OCI-LY7 (cell line): Measurements from ENCODE around the gene LDLRAD4. TPM values are rescaled to one million over a fixed set of nuclear protein-coding genes. Genes with fewer than 3 reads are reported as not detected.

ENCODE experiments used
- BruUV-seq: library from RNA; stranded (reverse); fragments of 400-500 nt; replicated peaks from 2 replicates; lab custom pipeline; 2021; lab: Mats Ljungman, UMichigan
- CTCF ChIA-PET: fragments of 300-600 bp; sonication (Branson Sonifier 250); formaldehyde crosslinking; loops from one replicate; lab custom pipeline; 2022; ENCODE audit warnings: antibody characterized with exemption; ENCODE audit not compliant: unreplicated experiment; lab: Charles Lee
- POLR2A ChIA-PET: fragments of 300-600 bp; sonication (Branson Sonifier 250); formaldehyde crosslinking; loops from one replicate; lab custom pipeline; 2022; ENCODE audit warnings: antibody characterized with exemption; lab: Charles Lee
- DNase-seq: peaks from one replicate; pipeline ENCODE4 v3.0.0-alpha.2; 2015; ENCODE audit warnings: low spot score
- H2AFZ ChIP-seq: fragments of 200-600 bp; sonication (generic), shearing (Covaris generic); 2 replicates; pipeline ENCODE4 v1.6.1; 2014; ENCODE audit warnings: mild to moderate bottlenecking, antibody characterized with exemption, low read length, moderate library complexity
- H3K27ac ChIP-seq: fragments of 200-600 bp; sonication (generic); 2 replicates; pipeline ENCODE4 v1.5.1; 2014; ENCODE audit warnings: mixed run types, low read depth, mild to moderate bottlenecking, moderate library complexity, low read length, inconsistent platforms; ENCODE audit not compliant: poor library complexity, severe bottlenecking
- H3K36me3 ChIP-seq: fragments of 200-600 bp; sonication (generic); 2 replicates; pipeline ENCODE4 v1.6.1; 2014; ENCODE audit warnings: mild to moderate bottlenecking, antibody characterized with exemption, low read length, moderate library complexity, mixed read lengths; ENCODE audit not compliant: insufficient read depth
- H3K4me1 ChIP-seq: fragments of 200-600 bp; sonication (generic); 2 replicates; pipeline ENCODE4 v1.5.1; 2014; ENCODE audit warnings: mild to moderate bottlenecking, low read length; ENCODE audit not compliant: insufficient read depth, poor library complexity, severe bottlenecking
- H3K4me2 ChIP-seq: fragments of 200-600 bp; sonication (generic); 2 replicates; pipeline ENCODE4 v1.6.1; 2014; ENCODE audit warnings: mild to moderate bottlenecking, low read length
- H3K4me3 ChIP-seq: fragments of 200-600 bp; sonication (generic); 2 replicates; pipeline ENCODE4 v1.5.1; 2014; ENCODE audit warnings: mild to moderate bottlenecking, low read depth, low read length; ENCODE audit not compliant: poor library complexity, severe bottlenecking
- H3K79me2 ChIP-seq: fragments of 200-600 bp; sonication (generic); 2 replicates; pipeline ENCODE4 v1.6.1; 2016; ENCODE audit warnings: low read depth, mild to moderate bottlenecking, low read length, moderate library complexity, mixed read lengths; ENCODE audit not compliant: insufficient read depth
- H3K9me2 ChIP-seq: fragments of 200-600 bp; sonication (generic); 2 replicates; pipeline ENCODE4 v1.6.1; 2016; ENCODE audit warnings: mild to moderate bottlenecking, low read length, mixed read lengths; ENCODE audit not compliant: insufficient read depth
- H3K9me3 ChIP-seq: fragments of 200-600 bp; sonication (generic); 2 replicates; pipeline ENCODE4 v1.6.1; 2014; ENCODE audit warnings: mild to moderate bottlenecking, mixed run types, low read length, mixed read lengths
- H4K20me1 ChIP-seq: fragments of 200-600 bp; sonication (generic); 2 replicates; pipeline ENCODE4 v1.6.1; 2014; ENCODE audit warnings: mild to moderate bottlenecking, antibody characterized with exemption, low read length, moderate library complexity, mixed read lengths; ENCODE audit not compliant: insufficient read depth
- EZH2phosphoT487 ChIP-seq: fragments of 200-600 bp; sonication (generic); IDR thresholded peaks from 2 replicates; pipeline ENCODE4 v1.6.1; 2018; ENCODE audit warnings: low read depth, borderline replicate concordance, mild to moderate bottlenecking, mixed run types, antibody characterized with exemption, low read length, moderate library complexity, mixed read lengths
- intact Hi-C: fragments of 100-400 bp; cut with micrococcal nuclease; formaldehyde crosslinking; loops from one replicate; pipeline ENCODE4 v1.10.0; 2022; ENCODE audit not compliant: unreplicated experiment
- total RNA-seq, 2 experiments: library from RNA; depleted of rRNA in 1 of 2; stranded (reverse); fragments of >200 nt in 1 of 2; shearing (Covaris generic) in 1 of 2; gene quantifications; 2 replicates each; pipeline ENCODE4 v1.2.3, GENCODE V29; 2014 to 2022
- TF ChIP-seq, protein P1 (sequence below): fragments of 200-600 bp; sonication (generic); conservative IDR thresholded peaks from 2 replicates; pipeline ENCODE4 v1.5.1; 2014; ENCODE audit warnings: mild to moderate bottlenecking, antibody characterized with exemption, low read length, moderate library complexity, mixed read lengths

LDLRAD4 gene
- total RNA-seq, 2 experiments from 2014 or later: 26.2 to 43.8 TPM

DNA sequence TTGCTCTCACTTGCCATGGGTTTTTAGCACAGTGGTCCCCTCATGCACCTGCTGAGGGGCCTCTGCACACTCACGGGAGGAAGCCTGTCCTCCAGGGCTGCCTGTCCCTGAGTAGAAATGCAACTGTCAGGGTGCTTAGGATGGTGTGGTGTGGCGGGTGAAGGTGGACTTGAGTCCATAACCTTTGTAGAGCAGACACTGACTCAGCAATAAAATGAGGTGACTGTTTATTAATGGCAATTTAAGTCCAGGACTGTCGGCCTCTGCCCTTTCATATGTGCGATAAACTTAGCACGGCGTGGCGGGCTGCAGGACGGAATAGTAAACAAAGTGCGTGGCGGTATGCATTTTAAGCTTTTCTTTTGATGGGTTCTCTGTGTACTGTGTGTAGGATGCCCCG, 188.2 kb downstream of the LDLRAD4 start:
- Histone ChIP-seq H3K4me2 (no peak overlapping the region), H3K27ac (no peak overlapping the region), H3K36me3 (no peaks in the 10 kb centered on the region), H3K9me2 (no peaks in the 10 kb centered on the region), H4K20me1 (no peaks in the 10 kb centered on the region), H3K79me2 (no peaks in the 10 kb centered on the region), H3K4me1 (no peaks in the 10 kb centered on the region), H3K9me3 (no peaks in the 10 kb centered on the region), H3K4me3 (no peak overlapping the region), H2AFZ (no peak overlapping the region)
- POLR2A ChIA-PET: no interaction called here
- BruUV-seq: no TSS peak
- CTCF ChIA-PET: no interaction called here
- intact Hi-C loops: no loop called here
- no peak for DNase-seq
- TF ChIP-seq, protein P1, sequence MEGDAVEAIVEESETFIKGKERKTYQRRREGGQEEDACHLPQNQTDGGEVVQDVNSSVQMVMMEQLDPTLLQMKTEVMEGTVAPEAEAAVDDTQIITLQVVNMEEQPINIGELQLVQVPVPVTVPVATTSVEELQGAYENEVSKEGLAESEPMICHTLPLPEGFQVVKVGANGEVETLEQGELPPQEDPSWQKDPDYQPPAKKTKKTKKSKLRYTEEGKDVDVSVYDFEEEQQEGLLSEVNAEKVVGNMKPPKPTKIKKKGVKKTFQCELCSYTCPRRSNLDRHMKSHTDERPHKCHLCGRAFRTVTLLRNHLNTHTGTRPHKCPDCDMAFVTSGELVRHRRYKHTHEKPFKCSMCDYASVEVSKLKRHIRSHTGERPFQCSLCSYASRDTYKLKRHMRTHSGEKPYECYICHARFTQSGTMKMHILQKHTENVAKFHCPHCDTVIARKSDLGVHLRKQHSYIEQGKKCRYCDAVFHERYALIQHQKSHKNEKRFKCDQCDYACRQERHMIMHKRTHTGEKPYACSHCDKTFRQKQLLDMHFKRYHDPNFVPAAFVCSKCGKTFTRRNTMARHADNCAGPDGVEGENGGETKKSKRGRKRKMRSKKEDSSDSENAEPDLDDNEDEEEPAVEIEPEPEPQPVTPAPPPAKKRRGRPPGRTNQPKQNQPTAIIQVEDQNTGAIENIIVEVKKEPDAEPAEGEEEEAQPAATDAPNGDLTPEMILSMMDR: no peak
- TF ChIP-seq EZH2phosphoT487: no peak

GRCh38 chr18:13407484-13407883, 188.9 kb downstream of the LDLRAD4 start:
- Histone ChIP-seq H3K36me3 (no peaks in the 10 kb centered on the region), H3K4me1 (no peaks in the 10 kb centered on the region), H4K20me1 (no peaks in the 10 kb centered on the region), H3K79me2 (no peaks in the 10 kb centered on the region), H3K9me3 (no peaks in the 10 kb centered on the region), H3K4me3 (no peak overlapping the region), H3K4me2 (no peak overlapping the region), H3K9me2 (no peaks in the 10 kb centered on the region), H2AFZ (no peak overlapping the region), H3K27ac (no peak overlapping the region)
- CTCF ChIA-PET: no interaction called here
- intact Hi-C loops: no loop called here
- BruUV-seq: no TSS peak
- no peak for TF ChIP-seq EZH2phosphoT487
- TF ChIP-seq, protein P1: no peak
- POLR2A ChIA-PET: no interaction called here
- DNase-seq: no peak

GRCh38 chr18:13409026-13409425, 190.5 kb downstream of the LDLRAD4 start:
- Histone ChIP-seq H4K20me1 (no peaks in the 10 kb centered on the region), H3K4me2 (no peak overlapping the region), H3K4me3 (no peak overlapping the region), H3K36me3 (no peaks in the 10 kb centered on the region), H3K79me2 (no peaks in the 10 kb centered on the region), H3K9me3 (no peaks in the 10 kb centered on the region), H3K27ac (no peak overlapping the region), H3K4me1 (no peaks in the 10 kb centered on the region), H2AFZ (no peak overlapping the region), H3K9me2 (no peaks in the 10 kb centered on the region)
- no peak for DNase-seq
- ChIA-PET POLR2A (interaction anchor here (0.6 kb wide), 1 partner anchor 13 kb away, joined by 5 read pairs; no protein-coding TSS in a partner anchor), CTCF (no interaction called here)
- intact Hi-C loops: no loop called here
- TF ChIP-seq, protein P1: no peak
- no peak for TF ChIP-seq EZH2phosphoT487
- no TSS peak for BruUV-seq
